GM11168 (cell line): ENCODE data around the gene CHRNA7.

Source experiments
- in situ Hi-C: fragments of 300-500 bp; cut with MboI; formaldehyde crosslinking; loops from one replicate; pipeline ENCODE4 v1.12.0; 2022; ENCODE audit warnings: low sequenced_read_pairs; ENCODE audit not compliant: unreplicated experiment

Gene CHRNA7

GRCh38 chr15:32029862-32030781 is at the start of gene CHRNA7:
TSS of gene CHRNA7 (plus strand) at chr15:32030515. CDS start at chr15:32030595, 80 bp downstream.
- in situ Hi-C loops: no loop called here

GRCh38 chr15:31985607-31986006 is 44.7 kb upstream of the CHRNA7 start:
- in situ Hi-C loops: no loop called here

GRCh38 chr15:31993062-31993461 is 37.3 kb upstream of the CHRNA7 start:
- in situ Hi-C loops: no loop called here

- in situ Hi-C loops: no loop called here
Measured at GRCh38 chr15:31997711-31998110, 32.6 kb upstream of the CHRNA7 start.

- in situ Hi-C loops: no loop called here
Measured at GRCh38 chr15:32003558-32003957, 26.8 kb upstream of the CHRNA7 start.

- in situ Hi-C loops: no loop called here
Measured at GRCh38 chr15:32004249-32004648, 26.1 kb upstream of the CHRNA7 start.

- in situ Hi-C loops: no loop called here
Measured at GRCh38 chr15:32007355-32007960, 22.9 kb upstream of the CHRNA7 start.

GRCh38 chr15:32014953-32015352 is 15.4 kb upstream of the CHRNA7 start:
- in situ Hi-C loops: no loop called here

- in situ Hi-C loops: no loop called here
Measured at GRCh38 chr15:32020156-32020555, 10.2 kb upstream of the CHRNA7 start.

GRCh38 chr15:32028921-32029320 is 1.4 kb upstream of the CHRNA7 start:
- in situ Hi-C loops: no loop called here

- in situ Hi-C loops: no loop called here
Measured at GRCh38 chr15:32029409-32029861, 880 bp upstream of the CHRNA7 start.

GRCh38 chr15:32030795-32031194 is 480 bp downstream of the CHRNA7 start:
- in situ Hi-C loops: no loop called here

- in situ Hi-C loops: no loop called here
Measured at GRCh38 chr15:32033186-32033890, 3.0 kb downstream of the CHRNA7 start.

- in situ Hi-C loops: no loop called here
Measured at GRCh38 chr15:32034106-32034505, 3.8 kb downstream of the CHRNA7 start.

- in situ Hi-C loops: no loop called here
Measured at GRCh38 chr15:32035285-32035684, 5.0 kb downstream of the CHRNA7 start.

GRCh38 chr15:32036971-32037370 is 6.7 kb downstream of the CHRNA7 start:
- in situ Hi-C loops: no loop called here

GRCh38 chr15:32041294-32041693 is 11.0 kb downstream of the CHRNA7 start:
- in situ Hi-C loops: no loop called here

GRCh38 chr15:32042269-32042972 is 12.1 kb downstream of the CHRNA7 start:
- in situ Hi-C loops: no loop called here

- in situ Hi-C loops: no loop called here
Measured at GRCh38 chr15:32053719-32054118, 23.4 kb downstream of the CHRNA7 start.

- in situ Hi-C loops: no loop called here
Measured at GRCh38 chr15:32057876-32058425, 27.6 kb downstream of the CHRNA7 start.
